ENCODE measurements around the gene TRIM41. TPM values are rescaled to one million over a fixed set of nuclear protein-coding genes. Genes with fewer than 3 reads are reported as not detected.

TRIM41 gene
- total RNA-seq, 1 experiment from 2014 or later, result 34.2 TPM

GRCh38 chr5:181283347-181283746 is 60.3 kb downstream of the TRIM41 start:
- Histone ChIP-seq H3K14ac (ENCODE audit: insufficient read depth, low read length) (no peak overlapping the region), H3K4ac (ENCODE audit: low read depth, low read length) (no peak overlapping the region), H3K27me3 (ENCODE audit: insufficient read depth, low read length) (no peaks in the 10 kb centered on the region), H3K23ac (ENCODE audit: insufficient read length, low read depth, low read length) (no peak overlapping the region), H2BK120ac (ENCODE audit: low read depth, low read length, poor library complexity, severe bottlenecking) (no peak overlapping the region), H4K20me1 (ENCODE audit: control insufficient read depth, insufficient read depth, insufficient read length) (no peaks in the 10 kb centered on the region), H4K5ac (ENCODE audit: insufficient read length, low read depth, low read length) (no peak overlapping the region), H3K4me1 (ENCODE audit: insufficient read depth, low read length) (no peaks in the 10 kb centered on the region), H3K9me3 (ENCODE audit: control insufficient read depth, low read depth, low read length) (no peaks in the 10 kb centered on the region), H3K79me1 (ENCODE audit: insufficient read depth, low read depth, low read length, poor library complexity, severe bottlenecking) (peaks cover 8% of the 10 kb centered on the region), H2BK20ac (ENCODE audit: low read depth, low read length, poor library complexity, severe bottlenecking) (no peak overlapping the region), H3K56ac (ENCODE audit: insufficient read length, low read depth, low read length) (no peak overlapping the region), H4K8ac (replicated peaks; ENCODE audit: insufficient read length, low read depth, low read length) (no peak overlapping the region), H2BK15ac (ENCODE audit: low read depth, low read length) (no peak overlapping the region), H3K79me2 (ENCODE audit: insufficient read depth, low read length) (no peaks in the 10 kb centered on the region; the same call in 1 of the 2 replicates), H2AFZ (ENCODE audit: low read length) (no peak overlapping the region), H3T11ph (ENCODE audit: low read length) (no peak overlapping the region), H2BK5ac (ENCODE audit: insufficient read length, low read length) (no peak overlapping the region), H3K4me2 (ENCODE audit: insufficient read depth, insufficient read length, low read length) (no peak overlapping the region), H3K23me2 (ENCODE audit: insufficient read length, low read depth, low read length, poor library complexity, severe bottlenecking) (peaks cover 9% of the 10 kb centered on the region), H3K27ac (ENCODE audit: insufficient read length, low read depth, low read length) (no peak overlapping the region), H3K9ac (ENCODE audit: extremely low read depth, insufficient read length, low read length) (no peak overlapping the region), H2BK12ac (ENCODE audit: insufficient read length, low read depth, low read length) (no peak overlapping the region), H3K18ac (ENCODE audit: insufficient read length, low read depth, low read length) (no peak overlapping the region), H2AK5ac (ENCODE audit: insufficient read length, low read length) (no peak overlapping the region), H4K91ac (ENCODE audit: insufficient read length, low read depth, low read length) (no peak overlapping the region)
- no CpG with 5 or more reads among the region's 13 CpGs for WGBS (ENCODE audit: extremely low coverage, insufficient read length, low lambda C conversion rate)
- Mint-ChIP-seq H3K27ac (no peak overlapping the region), H3K4me1 (peaks cover 11 to 15% of the 10 kb centered on the region in 2 experiments; a peak in 3 of 4 replicates), H3K4me3 (peak overlapping the region; percentile 44 to 51; a peak in 4 of 5 replicates), H3K27me3 (ENCODE audit: low read depth) (no peaks in the 10 kb centered on the region; the same call in 1 of the 2 replicates), H3K36me3 (ENCODE audit: insufficient read depth in 1 of 3, low read depth in 3 of 3) (peaks cover 12 to 36% (median 35%) of the 10 kb centered on the region in 3 experiments; a peak in 6 of 7 replicates), H3K9me3 (peaks cover 0 to 3% of the 10 kb centered on the region in 2 experiments; a peak in 2 of 5 replicates)
- no peak for DNase-seq
- TF ChIP-seq CTCF (conservative IDR thresholded peaks at IDR 0.05), result no peak

Measured in H9 (cell line).